GM19351 (cell line): ENCODE data around the gene WNT2B.

Experiments
- ATAC-seq: cut with Tn5 transposase; IDR thresholded peaks from one replicate; pipeline ENCODE4 v1.9.1; 2021; ENCODE audit warnings: mild to moderate bottlenecking, moderate library complexity; ENCODE audit not compliant: unreplicated experiment

WNT2B gene

GRCh38 chr1:112524986-112525385 is 16.2 kb downstream of the WNT2B start:
- no peak for ATAC-seq

GRCh38 chr1:112527266-112528010 is 18.7 kb downstream of the WNT2B start:
- ATAC-seq = no peak

- no peak for ATAC-seq
Observed at GRCh38 chr1:112528076-112528475, 19.3 kb downstream of the WNT2B start.

- ATAC-seq = no peak
Observed at GRCh38 chr1:112529301-112529700, 20.5 kb downstream of the WNT2B start.

GRCh38 chr1:112530832-112531231 is 22.1 kb downstream of the WNT2B start:
- ATAC-seq = no peak

GRCh38 chr1:112532064-112532463 is 23.3 kb downstream of the WNT2B start:
- ATAC-seq = no peak

GRCh38 chr1:112533029-112533428 is 24.3 kb downstream of the WNT2B start:
- no peak for ATAC-seq

- no peak for ATAC-seq
Observed at GRCh38 chr1:112536561-112536960, 27.8 kb downstream of the WNT2B start.

GRCh38 chr1:112537456-112537855 is 28.7 kb downstream of the WNT2B start:
- no peak for ATAC-seq

- no peak for ATAC-seq
Observed at GRCh38 chr1:112538883-112539282, 30.1 kb downstream of the WNT2B start.

- no peak for ATAC-seq
Observed at GRCh38 chr1:112540226-112540794, 31.5 kb downstream of the WNT2B start.

GRCh38 chr1:112541299-112541698 is 32.5 kb downstream of the WNT2B start:
- no peak for ATAC-seq

GRCh38 chr1:112542206-112542973 is 33.6 kb downstream of the WNT2B start:
- ATAC-seq = no peak

- no peak for ATAC-seq
Observed at GRCh38 chr1:112544011-112544688, 35.4 kb downstream of the WNT2B start.

- no peak for ATAC-seq
Observed at GRCh38 chr1:112544751-112545150, 36.0 kb downstream of the WNT2B start.

- no peak for ATAC-seq
Observed at GRCh38 chr1:112546076-112546475, 37.3 kb downstream of the WNT2B start.

GRCh38 chr1:112548547-112548946 is 39.8 kb downstream of the WNT2B start:
- no peak for ATAC-seq

- ATAC-seq = no peak
Observed at GRCh38 chr1:112549590-112549989, 40.8 kb downstream of the WNT2B start.

- ATAC-seq = no peak
Observed at GRCh38 chr1:112554411-112554810, 45.6 kb downstream of the WNT2B start.

- ATAC-seq = no peak
Observed at GRCh38 chr1:112557385-112557784, 48.6 kb downstream of the WNT2B start.

GRCh38 chr1:112558634-112559033 is 49.9 kb downstream of the WNT2B start:
- ATAC-seq = no peak
